ENCODE results near the gene PLA2G10.
"Not testable (repeated sequence)": the region's sequence is repeated elsewhere in the genome, so short reads cannot be mapped to it uniquely, and the experiment has no call there.

Gene PLA2G10

GRCh38 chr16:14694129-14694528 lies at the start of gene PLA2G10:
Gene PLA2G10 (minus strand): TSS chr16:14694308. CDS start chr16:14694229, 79 bp downstream.
- DNase-seq, result not testable (repeated sequence)

GRCh38 chr16:14742273-14743128 lies 48.4 kb upstream of the PLA2G10 start, which contains the start of gene NPIPA2:
Gene NPIPA2 (plus strand): TSS chr16:14742533. CDS start chr16:14748066, 5,533 bp downstream.
- not testable (repeated sequence) for DNase-seq

- not testable (repeated sequence) for DNase-seq
Observed at GRCh38 chr16:14741794-14742193, 47.7 kb upstream of the PLA2G10 start.

- DNase-seq, result not testable (repeated sequence)
Observed at GRCh38 chr16:14740832-14741385, 46.8 kb upstream of the PLA2G10 start.

GRCh38 chr16:14733233-14733632 lies 39.1 kb upstream of the PLA2G10 start:
- not testable (repeated sequence) for DNase-seq

- DNase-seq, result not testable (repeated sequence)
Observed at GRCh38 chr16:14703156-14704011, 9.3 kb upstream of the PLA2G10 start, which contains the start of gene NPIPA3. Gene NPIPA3 (plus strand): TSS chr16:14703411. CDS start chr16:14708944, 5,533 bp downstream.

- DNase-seq, result not testable (repeated sequence)
Observed at GRCh38 chr16:14702672-14703071, 8.6 kb upstream of the PLA2G10 start.

GRCh38 chr16:14701859-14702258 lies 7.8 kb upstream of the PLA2G10 start:
- not testable (repeated sequence) for DNase-seq

GRCh38 chr16:14685870-14686793 lies 8.0 kb downstream of the PLA2G10 start:
- not testable (repeated sequence) for DNase-seq

GRCh38 chr16:14682121-14682520 lies 12.0 kb downstream of the PLA2G10 start:
- DNase-seq, result no peak

GRCh38 chr16:14681115-14681514 lies 13.0 kb downstream of the PLA2G10 start:
- DNase-seq, result no peak

GRCh38 chr16:14680396-14680795 lies 13.7 kb downstream of the PLA2G10 start:
- not testable (repeated sequence) for DNase-seq

GRCh38 chr16:14678748-14679497 lies 15.2 kb downstream of the PLA2G10 start:
- DNase-seq, result no peak

- no peak for DNase-seq
Observed at GRCh38 chr16:14677627-14678026, 16.5 kb downstream of the PLA2G10 start.

GRCh38 chr16:14676633-14677032 lies 17.5 kb downstream of the PLA2G10 start:
- DNase-seq, result no peak

GRCh38 chr16:14672403-14672971 lies 21.6 kb downstream of the PLA2G10 start:
- no peak for DNase-seq

- no peak for DNase-seq
Observed at GRCh38 chr16:14669776-14670175, 24.3 kb downstream of the PLA2G10 start.

- DNase-seq, result no peak
Observed at GRCh38 chr16:14668556-14669223, 25.4 kb downstream of the PLA2G10 start.

- DNase-seq, result no peak
Observed at GRCh38 chr16:14667347-14668266, 26.5 kb downstream of the PLA2G10 start.
